ENCODE data around the gene ARHGAP36. TPM values are rescaled to one million over a fixed set of nuclear protein-coding genes. Genes with fewer than 3 reads are reported as not detected.
A peak's percentile ranks its signal among the peaks of the same experiment; 100 is the strongest.

ARHGAP36 gene
- total RNA-seq, 1 experiment from 2014 or later, result 0.37 TPM

- Mint-ChIP-seq H3K4me3 (no peak overlapping the region), H3K27me3 (ENCODE audit: low read depth) (peaks cover 48% of the 10 kb centered on the region), H3K9me3 (no peaks in the 10 kb centered on the region), H3K27ac (0 out of 7 replicates have a peak overlapping the region, but pooled peaks of 1 of the 3 experiments have one; percentile 23), H3K4me1 (peaks cover 13 to 17% of the 10 kb centered on the region in 2 experiments), H3K36me3 (ENCODE audit: insufficient read depth in 1 of 3, low read depth in 3 of 3) (no peaks in the 10 kb centered on the region)
- TF ChIP-seq CTCF (conservative IDR thresholded peaks at IDR 0.05), result no peak
- no peak overlapping the region for H3K14ac ChIP-seq (ENCODE audit: insufficient read depth, low read length)
- no peaks in the 10 kb centered on the region for H3K27me3 ChIP-seq (ENCODE audit: insufficient read depth, low read length)
- H3K79me2 ChIP-seq (ENCODE audit: insufficient read depth, low read length), result no peaks in the 10 kb centered on the region
- H3K4ac ChIP-seq (ENCODE audit: low read depth, low read length), result no peak overlapping the region
- no peak overlapping the region for H3K56ac ChIP-seq (ENCODE audit: insufficient read length, low read depth, low read length)
- no peak for DNase-seq
- no peak overlapping the region for H2AK5ac ChIP-seq (ENCODE audit: insufficient read length, low read length)
- H2BK120ac ChIP-seq (ENCODE audit: low read depth, low read length, poor library complexity, severe bottlenecking), result no peak overlapping the region
- no peak overlapping the region for H4K91ac ChIP-seq (ENCODE audit: insufficient read length, low read depth, low read length)
- H2BK5ac ChIP-seq (ENCODE audit: insufficient read length, low read length), result no peak overlapping the region
- no peaks in the 10 kb centered on the region for H3K9me3 ChIP-seq (ENCODE audit: control insufficient read depth, low read depth, low read length)
- WGBS (ENCODE audit: extremely low coverage, insufficient read length, low lambda C conversion rate), result no CpG with 5 or more reads among the region's 6 CpGs
- H3K79me1 ChIP-seq (ENCODE audit: insufficient read depth, low read depth, low read length, poor library complexity, severe bottlenecking), result no peaks in the 10 kb centered on the region
- H3K4me2 ChIP-seq (ENCODE audit: insufficient read depth, insufficient read length, low read length), result no peak overlapping the region
- H2AFZ ChIP-seq (ENCODE audit: low read length), result no peak overlapping the region
- H3K9ac ChIP-seq (ENCODE audit: extremely low read depth, insufficient read length, low read length), result no peak overlapping the region
- H2BK15ac ChIP-seq (ENCODE audit: low read depth, low read length), result no peak overlapping the region
- no peaks in the 10 kb centered on the region for H3K23me2 ChIP-seq (ENCODE audit: insufficient read length, low read depth, low read length, poor library complexity, severe bottlenecking)
- H3K18ac ChIP-seq (ENCODE audit: insufficient read length, low read depth, low read length), result no peak overlapping the region
- H3K27ac ChIP-seq (ENCODE audit: insufficient read length, low read depth, low read length), result no peak overlapping the region
- H3T11ph ChIP-seq (ENCODE audit: low read length), result no peak overlapping the region
- H4K5ac ChIP-seq (ENCODE audit: insufficient read length, low read depth, low read length), result no peak overlapping the region
- no peaks in the 10 kb centered on the region for H4K20me1 ChIP-seq (ENCODE audit: control insufficient read depth, insufficient read depth, insufficient read length)
- H2BK12ac ChIP-seq (ENCODE audit: insufficient read length, low read depth, low read length), result no peak overlapping the region
- H2BK20ac ChIP-seq (ENCODE audit: low read depth, low read length, poor library complexity, severe bottlenecking), result no peak overlapping the region
- H4K8ac ChIP-seq (replicated peaks; ENCODE audit: insufficient read length, low read depth, low read length), result no peak overlapping the region
- H3K4me1 ChIP-seq (ENCODE audit: insufficient read depth, low read length), result no peaks in the 10 kb centered on the region
- no peak overlapping the region for H3K23ac ChIP-seq (ENCODE audit: insufficient read length, low read depth, low read length)
Observed at GRCh38 chrX:131041667-131042066, 16.5 kb upstream of the ARHGAP36 start.
